Measurements from ENCODE around the gene CLCNKB.
"Not testable (repeated sequence)": the region's sequence is repeated elsewhere in the genome, so short reads cannot be mapped to it uniquely, and the experiment has no call there.

The CLCNKB gene

DNA sequence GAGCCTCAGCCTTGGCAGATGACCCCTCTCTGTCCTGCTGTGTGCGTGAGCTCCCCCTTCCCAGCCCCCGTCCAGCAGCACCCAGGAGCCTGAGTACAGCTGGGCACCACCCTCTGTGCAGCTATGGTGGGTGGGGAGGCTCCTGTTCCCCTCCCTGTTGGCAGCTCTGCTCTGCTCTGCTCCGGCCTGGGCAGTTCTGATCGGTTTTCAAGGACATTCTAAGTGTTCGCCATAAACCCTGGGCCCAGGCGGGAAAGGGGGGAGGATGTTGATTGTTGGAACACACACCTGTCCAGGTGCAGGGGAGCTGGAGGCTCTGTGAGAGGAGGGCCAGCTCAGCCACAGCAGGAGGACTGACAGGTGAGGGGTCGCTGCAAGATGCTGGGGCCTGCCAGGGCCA lies at the start of gene CLCNKB:
CLCNKB (plus strand) TSS at position 262 of the 400 bp plus-strand sequence. CDS start 711 bp downstream, outside the sequence.
- DNase-seq, result no peak

DNA sequence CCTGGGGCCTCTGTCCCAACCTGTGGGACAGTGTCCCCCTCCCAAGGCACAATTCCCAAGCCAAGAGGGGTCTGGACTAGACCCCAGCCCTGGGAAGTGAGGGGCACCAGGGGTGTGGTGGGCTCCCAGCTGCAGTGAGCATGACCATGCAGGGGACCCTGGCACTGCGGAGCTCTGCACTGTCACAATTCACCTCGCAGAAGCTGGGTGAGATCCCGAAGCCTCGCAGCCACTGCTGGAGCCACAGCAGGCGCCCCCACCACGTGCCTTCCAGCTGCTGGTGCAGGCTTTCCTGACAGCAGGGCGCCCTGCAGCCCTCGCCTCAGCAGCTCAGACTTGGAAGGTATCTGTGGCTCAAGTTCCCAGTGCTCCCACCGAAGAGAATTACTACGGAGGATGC lies 49.5 kb upstream of the CLCNKB start:
- no peak for DNase-seq

DNA sequence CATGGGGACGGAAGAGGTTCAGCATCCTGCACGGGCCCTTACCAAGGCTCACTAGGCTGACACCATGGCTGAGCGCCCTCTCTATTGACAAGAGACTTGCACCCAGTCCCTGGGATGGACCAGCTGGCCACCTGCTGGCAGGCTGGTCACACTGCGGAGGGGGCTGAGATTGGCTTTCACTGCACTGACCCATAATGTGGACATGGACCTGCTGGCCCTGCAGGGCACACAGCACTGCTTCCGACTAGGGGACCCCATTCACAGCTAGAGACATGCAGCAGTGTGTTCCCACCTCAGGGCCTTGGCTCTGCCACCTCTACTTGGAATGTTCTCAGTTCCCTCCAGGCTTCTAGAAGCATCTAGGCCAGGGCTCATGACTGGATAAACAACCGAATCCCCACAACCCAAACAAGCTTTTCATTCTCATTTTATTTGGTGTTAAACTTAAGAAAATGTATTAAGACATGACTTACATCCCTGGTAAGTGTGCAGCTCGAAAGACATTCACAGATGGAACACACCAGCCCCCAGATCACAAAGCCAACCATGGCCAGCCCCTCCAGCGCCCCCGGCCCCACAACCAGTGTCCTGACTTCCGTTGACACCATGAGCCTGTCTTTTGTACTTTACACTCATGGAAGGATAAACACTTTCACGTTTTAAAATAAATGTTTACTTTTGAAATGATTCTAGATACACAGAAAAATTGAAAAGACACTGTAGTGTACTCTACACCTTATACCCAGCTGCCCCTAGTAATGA lies 48.8 kb upstream of the CLCNKB start:
- DNase-seq, result peak; percentile 64 to 79

DNA sequence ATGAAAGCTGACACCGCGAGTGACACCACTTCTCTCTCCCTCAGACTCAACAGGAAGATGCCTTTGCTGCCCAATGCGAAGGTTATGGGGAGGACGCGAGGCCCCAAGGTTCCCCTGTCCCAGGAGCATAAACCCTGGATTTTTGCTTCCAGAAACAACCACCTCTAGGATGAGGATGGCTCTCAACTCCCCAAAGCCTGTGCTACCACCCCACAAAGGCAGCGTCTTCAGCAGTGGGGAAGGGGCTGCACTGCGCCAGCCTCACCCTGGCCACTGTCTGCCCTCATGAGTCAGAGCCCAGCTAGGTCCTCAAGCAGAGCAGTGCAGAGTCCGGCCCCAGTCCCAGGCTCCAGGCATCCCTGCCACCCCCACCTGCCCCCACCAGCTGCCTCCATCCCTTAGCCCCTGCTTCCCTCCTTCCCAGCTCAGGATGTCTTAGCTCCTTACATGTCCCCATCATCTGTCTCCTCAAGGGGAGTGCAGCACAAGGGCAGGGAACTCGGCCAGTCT lies 46.5 kb upstream of the CLCNKB start:
- DNase-seq, result no peak

DNA sequence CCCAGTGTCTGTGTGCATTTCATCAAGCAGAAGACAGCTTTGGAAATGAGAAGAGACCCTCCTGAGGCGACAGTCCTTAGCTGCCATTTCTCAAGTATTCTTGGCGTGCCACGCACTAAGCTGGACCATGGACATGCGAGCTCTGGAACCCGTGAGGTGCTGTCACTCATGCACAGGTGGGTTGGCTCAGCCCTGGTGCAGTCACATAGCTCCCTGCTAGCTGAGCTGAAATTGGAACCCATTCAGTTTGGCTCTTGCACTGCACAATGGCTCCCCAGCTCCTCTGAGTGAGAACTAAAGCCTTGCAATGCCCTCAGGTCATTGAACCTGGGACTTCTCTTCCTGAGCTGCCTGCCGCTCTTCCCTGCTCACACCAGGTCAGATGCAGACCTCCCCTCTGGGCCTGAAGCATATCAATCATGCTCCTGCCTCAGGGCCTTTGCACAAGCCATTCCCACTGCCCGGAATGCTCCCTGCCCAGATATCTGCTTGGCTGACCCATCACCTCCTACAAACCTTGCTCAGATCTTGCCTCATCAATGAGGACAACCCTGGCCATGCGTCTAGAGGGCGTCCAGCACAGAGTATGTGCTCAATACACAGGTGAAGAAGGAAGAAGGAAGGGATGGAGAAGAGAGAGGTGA lies 45.8 kb upstream of the CLCNKB start:
- no peak for DNase-seq

DNA sequence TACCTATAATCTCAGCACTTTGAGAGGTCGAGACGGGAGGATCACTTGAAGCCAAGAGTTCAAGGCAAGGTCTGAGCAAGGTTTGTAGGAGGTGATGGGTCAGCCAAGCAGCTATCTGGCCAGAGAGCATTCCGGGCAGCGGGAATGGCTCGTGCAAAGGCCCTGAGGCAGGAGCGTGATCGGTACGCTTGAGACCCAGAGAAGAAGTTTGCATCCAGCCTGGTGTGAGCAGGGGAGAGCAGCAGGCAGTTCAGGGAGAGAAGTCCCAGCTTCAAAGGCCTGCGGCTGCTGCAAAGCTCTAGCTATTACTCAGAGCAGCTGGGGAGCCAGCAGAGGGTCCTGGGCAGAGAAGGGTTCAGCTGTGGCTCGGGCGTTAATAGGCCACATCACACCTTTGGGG lies 44.7 kb upstream of the CLCNKB start:
- DNase-seq, result no peak

DNA sequence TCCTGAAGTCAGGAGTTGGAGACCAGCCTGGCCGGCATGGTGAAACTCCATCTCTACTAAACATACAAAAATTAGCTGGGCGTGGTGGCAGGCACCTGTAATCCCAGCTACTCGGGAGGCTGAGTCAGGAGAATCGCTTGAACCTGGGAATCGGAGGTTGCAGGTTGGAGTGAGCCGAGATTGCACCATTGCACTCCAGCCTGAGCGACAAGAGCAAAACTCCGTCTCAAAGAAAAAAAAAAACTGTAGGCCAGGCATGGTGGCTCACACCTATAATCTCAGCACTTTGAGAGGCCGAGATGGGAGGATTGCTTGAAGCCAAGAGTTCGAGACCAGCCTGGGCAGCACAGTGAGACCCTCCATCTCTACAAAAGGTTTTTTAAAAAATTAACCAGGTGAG lies 42.3 kb upstream of the CLCNKB start:
- not testable (repeated sequence) for DNase-seq

DNA sequence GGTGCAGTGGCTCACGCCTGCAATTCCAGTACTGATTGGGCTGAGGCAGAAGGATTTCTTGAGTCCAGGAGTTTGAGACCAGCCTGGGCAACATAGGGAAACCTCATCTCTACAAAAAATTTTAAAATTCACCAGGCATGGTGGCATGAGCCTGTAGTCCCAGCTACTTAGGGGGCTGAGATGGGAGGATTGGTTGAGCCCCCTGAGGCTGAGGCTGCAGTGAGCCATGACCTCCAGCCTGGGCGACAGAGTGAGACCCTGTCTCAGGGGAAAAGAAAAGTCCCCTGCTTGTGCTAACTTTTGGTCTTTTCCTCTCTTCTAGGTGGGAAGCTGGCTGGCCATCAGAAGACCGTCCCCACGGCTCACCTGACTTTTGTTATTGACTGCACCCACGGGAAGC lies 38.0 kb upstream of the CLCNKB start:
- DNase-seq, result no peak

DNA sequence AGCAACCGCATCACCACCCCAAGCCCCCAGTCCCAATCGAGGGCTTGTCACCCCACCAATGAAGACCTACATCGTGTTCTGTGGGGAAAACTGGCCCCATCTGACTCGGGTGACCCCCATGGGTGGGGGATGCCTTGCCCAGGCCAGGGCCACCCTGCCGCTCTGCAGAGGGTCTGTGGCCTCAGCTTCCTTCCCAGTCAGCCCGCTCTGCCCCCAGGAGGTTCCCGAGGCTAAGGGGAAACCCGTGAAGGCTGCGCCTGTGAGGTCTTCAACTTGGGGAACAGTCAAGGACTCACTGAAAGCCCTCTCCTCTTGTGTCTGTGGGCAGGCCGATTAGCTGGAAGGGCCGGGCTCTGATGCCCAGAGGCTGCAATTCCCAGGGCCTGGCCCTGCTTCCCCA lies 37.6 kb upstream of the CLCNKB start:
- no peak for DNase-seq

DNA sequence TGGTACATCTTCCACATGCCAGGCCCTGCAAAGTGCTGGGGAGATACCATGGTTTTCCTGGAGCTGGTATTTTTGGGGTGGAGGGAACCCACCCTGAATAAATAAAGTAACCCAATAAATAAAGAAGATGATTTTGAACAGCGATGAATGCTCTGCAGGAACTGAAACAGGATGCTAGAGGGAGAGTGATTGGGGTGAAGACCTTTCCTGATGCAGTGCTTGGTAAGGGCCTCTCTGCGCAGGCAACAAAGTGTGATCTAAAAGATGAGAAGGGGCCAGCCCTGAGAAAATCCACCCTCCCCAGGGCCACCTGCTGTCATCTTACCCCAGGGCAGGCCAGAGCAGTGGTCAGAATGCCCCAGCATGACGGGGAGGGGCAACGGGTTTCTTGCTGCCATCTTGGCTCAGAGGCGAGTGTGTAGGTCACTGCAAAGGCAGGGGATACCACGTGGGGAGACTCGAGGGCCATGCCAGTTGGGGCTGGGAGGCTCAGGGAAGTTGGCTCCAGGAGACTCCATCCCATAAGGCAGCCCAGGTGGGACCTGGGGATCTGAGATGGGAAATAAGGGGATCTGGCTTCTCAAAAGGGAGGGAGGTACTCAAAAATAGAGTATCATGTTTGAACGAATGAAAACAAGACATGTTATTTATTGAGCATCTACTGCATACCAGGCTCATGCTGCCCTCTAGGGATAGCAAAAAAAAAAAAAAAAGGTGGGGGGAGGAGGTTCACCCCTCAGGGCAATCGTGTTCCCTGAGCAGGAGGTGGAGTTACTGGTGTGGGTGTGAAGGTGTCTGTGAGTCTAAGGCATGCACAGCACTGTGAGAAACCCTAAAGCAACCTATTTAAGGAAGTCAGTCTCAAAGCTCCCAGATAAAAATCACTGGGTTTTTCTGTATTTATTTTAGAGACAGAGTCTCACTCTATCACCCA lies 36.8 kb upstream of the CLCNKB start:
- DNase-seq, result no peak

DNA sequence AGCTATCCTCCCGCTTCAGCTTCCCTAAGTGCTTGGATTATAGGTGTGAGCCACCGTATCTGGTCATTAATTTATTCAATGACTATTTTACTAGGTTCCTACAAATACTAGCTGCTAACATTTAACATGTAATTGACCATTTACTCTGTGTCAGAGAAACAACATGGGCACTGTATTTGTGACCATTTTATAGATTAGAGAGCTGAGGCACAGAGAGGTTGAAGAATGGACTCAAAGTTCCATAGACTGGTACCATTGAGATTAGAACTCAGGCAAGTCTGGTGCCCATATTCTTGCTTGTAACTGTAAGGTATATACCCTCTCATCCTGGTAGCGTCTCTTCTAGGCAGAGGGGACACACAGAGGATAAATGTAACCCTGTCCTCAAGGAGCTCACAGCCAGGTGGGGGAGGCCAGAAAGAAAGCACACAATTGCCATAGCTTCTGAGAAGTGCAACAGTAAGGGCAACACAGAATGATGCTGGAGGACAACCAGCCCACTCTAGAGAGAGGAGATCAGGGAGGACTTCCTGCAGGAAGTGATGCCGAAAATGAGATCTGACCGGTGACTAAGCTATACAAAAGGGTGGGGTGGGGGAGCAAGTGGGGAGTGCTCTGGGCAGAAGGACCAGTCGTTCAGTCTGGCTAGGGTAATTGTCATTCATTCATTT lies 35.8 kb upstream of the CLCNKB start:
- DNase-seq, result no peak

DNA sequence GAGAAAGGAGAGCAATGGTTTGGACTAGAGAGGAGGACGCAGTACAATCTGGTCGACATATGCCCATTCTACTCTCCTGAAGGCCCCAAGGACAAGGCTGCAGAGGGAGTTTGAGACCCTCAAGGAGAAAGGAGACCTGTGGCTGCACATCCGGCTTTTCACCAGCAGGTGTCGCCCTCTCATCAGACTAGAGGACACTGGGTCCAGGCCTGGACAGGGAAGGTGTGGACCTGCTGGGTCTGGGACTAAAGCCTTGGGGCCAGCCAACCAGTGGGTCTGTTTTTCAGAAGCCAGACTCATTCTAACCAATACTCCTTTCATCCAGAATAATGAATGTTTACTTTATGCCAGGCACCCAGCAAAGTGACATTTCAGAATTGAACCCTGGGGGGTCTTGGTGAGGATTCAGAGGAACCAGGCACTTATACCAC lies 34.5 kb upstream of the CLCNKB start:
- peak; percentile 85 to 88 for DNase-seq

DNA sequence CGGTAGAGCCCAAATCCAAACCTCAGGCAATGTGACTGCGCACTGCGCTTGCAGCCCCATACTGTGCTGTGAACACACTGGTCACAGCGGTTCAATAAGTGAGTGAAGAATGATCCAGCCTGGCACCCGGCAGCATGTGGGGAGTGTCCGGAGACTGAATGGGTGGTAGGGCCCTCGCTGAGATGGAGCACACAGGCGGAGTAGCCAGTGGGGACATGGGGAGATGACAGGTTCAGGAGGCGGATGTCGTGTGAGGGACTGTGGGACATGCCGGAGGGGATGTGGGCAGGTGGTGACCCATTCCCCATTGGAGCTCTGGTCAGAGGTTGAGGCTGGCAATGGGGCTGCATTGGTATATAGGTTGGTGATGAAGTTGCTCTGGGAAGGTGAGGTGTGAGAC lies 33.9 kb upstream of the CLCNKB start:
- DNase-seq, result no peak

DNA sequence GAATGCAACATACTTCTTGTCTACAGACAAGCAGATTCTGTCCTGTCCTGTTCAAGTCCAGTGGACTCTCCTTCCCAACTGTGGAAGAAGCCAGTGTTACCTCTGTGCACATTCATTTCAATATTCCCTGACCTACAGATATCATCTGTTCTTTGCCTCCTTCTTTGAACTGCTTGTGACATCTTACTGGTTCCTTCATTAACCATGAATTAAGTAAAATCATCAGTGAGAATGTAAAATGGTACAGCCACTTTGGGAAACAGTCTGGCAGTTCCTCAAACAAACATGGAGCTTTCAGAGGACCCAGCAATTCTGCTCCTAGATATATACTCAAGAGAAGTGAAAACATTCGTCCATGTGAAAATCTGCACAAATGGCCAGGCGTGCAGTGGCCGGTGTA lies 32.7 kb upstream of the CLCNKB start:
- DNase-seq, result no peak

DNA sequence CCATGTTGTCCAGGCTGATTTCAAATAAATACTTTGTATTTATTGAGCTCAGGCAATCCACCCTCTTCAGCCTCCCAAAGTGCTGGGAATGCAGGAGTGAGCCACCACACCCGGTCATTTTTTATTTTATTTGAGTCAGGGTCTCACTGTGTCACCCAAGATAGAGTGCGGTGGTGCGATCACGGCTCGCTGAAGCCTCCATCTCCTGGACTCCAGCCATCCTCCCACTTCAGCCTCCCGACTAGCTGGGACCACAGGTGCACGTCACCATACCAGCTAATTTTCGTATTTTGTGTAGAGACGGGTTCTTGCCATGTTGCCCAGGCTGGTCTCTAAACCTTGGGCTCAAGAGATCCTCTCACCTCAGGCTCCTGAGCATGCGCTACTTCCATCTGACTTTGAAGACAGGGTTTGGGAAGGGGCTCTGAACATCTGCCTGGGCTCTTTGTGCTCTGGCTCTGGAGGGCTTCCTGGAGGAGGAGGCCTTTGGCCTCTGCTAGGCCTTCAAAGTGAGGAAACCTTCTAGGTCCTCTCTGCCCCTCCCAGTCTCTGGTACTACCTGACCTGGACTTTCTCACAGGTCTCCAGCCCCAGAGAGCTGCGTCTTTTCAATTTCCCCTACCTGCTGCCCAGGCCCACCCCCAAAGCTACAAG lies 31.5 kb upstream of the CLCNKB start:
- DNase-seq, result no peak

DNA sequence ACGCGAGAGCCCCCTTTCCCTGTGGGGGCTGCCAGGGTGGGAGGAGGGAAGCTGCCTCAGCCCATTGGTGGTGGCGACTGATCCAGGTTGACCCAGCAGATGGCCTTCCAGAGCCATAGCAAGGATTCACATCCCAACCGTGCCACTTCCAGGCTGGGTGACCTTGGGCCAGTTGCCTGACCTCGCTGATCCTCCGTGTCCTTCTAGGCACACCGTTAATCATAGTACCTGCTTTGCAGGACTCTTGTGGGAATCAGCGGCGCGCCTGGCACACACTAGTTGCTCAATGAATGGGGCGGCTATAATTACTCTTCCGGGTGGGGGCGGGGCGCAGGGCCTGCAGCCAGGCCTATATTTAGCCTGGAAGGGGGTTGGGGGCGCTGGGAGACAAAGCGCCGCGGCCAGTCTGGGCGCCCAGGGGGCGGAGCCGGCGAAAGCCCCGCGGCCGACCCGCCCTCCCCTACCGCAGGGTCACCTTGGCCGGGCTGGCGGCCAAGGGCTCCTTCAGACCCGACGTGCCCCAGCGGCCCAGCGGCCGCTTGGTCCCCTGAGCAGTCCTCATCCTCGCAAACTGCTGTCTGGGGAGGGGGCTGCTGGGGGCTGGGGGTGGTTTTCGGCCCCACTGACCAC lies 30.9 kb upstream of the CLCNKB start:
- peak; percentile 59 to 64 for DNase-seq

DNA sequence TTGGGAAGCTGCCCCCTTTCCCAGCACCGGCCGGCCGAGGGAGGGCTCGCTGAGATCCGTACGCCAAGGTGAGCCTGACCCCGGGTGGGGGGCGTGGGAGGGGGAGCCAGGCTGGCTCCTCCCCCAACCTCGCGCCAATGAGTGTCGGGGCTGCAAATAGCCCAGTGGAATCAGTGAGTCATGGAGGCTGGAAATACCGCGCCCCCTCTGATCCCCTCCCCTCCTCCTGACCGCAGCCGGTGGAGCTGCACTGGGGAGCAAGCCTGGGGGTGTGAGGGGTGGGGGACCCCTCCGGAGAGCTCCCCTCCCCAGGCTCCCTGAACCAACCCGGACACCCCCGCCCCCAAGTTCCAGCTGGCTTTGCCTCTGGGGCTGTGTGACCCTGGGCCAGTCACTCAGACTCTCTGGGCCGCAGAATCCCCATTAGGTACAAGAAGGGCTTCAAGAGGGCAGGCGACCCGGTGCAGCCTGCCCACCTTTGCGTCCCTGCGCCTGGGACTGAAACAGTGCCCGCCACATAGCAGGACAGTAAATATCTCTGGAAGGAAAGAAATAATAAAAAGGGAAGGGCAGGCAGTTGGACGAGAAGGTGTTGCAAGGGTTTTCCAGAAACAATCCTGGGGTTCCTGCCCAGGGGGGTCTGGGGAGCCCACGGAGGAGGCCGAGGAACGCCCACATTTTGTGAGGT lies 30.2 kb upstream of the CLCNKB start:
- DNase-seq, result peak; percentile 57 to 62

DNA sequence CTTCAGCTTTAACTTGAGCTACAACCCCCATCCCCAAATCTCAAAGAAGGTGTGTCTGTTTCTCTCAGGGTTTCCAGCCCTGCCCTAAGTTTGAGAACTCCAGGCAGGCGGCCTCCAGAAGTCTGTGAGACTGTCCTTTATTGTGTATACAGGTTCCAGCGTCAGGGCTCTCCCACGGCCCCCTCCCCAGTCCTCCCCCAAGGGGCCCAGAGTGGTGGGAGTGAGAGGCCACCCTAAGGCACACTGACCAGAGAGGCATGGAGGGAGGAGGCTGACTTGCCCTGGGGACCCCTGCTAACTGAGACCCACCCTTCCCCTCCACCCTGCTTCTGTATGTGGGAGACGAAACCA lies 29.7 kb upstream of the CLCNKB start:
- no peak for DNase-seq

DNA sequence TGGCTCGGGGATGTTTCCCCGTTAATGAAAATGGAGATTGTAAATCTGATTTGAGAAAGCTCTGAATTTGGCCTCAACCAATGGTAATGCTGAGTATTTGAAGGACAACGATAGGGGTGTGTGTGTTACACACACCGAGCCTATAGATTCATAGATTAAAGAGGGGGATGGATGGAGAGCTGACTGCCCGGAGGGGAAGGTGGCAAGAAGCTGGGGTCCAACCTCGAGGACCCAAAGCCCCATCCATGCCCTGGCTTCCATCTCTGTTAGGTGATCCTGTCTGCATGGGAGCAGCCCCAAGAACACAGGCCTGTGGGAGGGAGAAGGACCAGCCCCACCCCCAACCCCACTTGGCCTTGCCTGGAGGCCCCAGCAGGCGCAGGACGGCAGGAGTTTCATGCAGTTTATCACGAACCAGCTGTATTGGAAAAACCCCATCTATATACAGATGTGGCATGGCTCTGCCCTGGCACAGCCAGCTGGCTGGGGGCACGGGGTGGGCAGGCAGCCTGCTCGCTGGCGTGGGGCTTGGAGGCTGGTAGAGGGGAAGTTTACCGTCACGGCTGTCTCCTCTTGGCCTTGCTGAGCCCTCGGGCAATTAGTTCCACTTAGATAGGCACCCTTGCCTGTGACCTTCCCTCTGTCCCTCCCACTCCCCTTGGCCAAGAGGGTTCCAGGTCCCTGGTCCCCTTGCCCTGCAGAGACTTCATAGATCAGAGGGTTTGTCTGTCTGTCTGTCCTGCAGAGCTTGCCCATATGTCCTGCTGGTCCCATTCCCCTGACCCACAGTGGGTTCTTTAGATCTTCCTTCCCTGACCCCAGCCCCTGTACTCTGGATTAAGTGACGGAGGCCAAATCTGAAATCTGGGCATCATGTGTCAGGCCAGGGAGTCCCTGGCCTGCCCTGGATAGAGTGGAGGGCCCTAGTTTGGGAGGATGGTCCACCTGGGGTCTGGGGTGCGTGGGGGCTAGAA lies 28.8 kb upstream of the CLCNKB start:
- DNase-seq, result no peak

DNA sequence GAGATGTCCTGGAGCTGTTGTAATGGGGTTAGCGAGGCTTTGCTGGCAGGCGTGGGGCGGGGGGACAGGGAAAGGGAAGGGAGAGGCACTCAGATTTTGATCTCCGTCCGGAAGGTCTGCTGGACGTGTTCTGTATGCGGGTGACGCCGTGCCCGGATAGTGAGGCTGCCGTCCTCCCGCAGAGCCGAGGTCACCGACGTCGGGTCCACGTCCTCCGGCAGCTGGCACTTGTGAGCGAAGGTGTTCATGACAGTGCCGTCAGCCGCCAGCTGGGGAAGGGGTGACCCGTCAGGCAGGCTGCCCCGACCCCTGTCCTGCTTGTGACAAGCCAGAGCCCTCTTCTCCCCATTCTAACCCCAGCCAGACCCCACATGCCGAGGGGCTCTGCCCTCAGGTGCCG lies 28.1 kb upstream of the CLCNKB start:
- DNase-seq, result no peak

All from activated T-cell treated with anti-CD3 and anti-CD28 coated beads, Interleukin-2, amount 50 U/mL, for 48 hours (primary cell).